ENCODE data around the gene RPL13A.
A peak's percentile ranks its signal among the peaks of the same experiment; 100 is the strongest.

The RPL13A gene

GRCh38 chr19:49486710-49487276 is 615 bp upstream of the RPL13A start:
- DNase-seq, result no peak

GRCh38 chr19:49488046-49488862 is 846 bp downstream of the RPL13A start:
- DNase-seq, result no peak

- DNase-seq, result no peak
Measured at GRCh38 chr19:49488863-49489537, 1.6 kb downstream of the RPL13A start.

GRCh38 chr19:49489601-49490167 is 2.3 kb downstream of the RPL13A start:
- peak; percentile 37 for DNase-seq

GRCh38 chr19:49490287-49491029 is 3.0 kb downstream of the RPL13A start:
- no peak for DNase-seq

GRCh38 chr19:49491030-49491803 is 3.8 kb downstream of the RPL13A start:
- no peak for DNase-seq

- no peak for DNase-seq
Measured at GRCh38 chr19:49491804-49492572, 4.6 kb downstream of the RPL13A start.

GRCh38 chr19:49492573-49493405 is 5.4 kb downstream of the RPL13A start:
- DNase-seq, result no peak

GRCh38 chr19:49496574-49497008 is 9.2 kb downstream of the RPL13A start:
- no peak for DNase-seq

GRCh38 chr19:49497047-49497788 is 9.8 kb downstream of the RPL13A start:
- DNase-seq, result peak; percentile 77

- DNase-seq, result no peak
Measured at GRCh38 chr19:49497789-49498103, 10.3 kb downstream of the RPL13A start.

- DNase-seq, result no peak
Measured at GRCh38 chr19:49498475-49498874, 11.1 kb downstream of the RPL13A start.

- no peak for DNase-seq
Measured at GRCh38 chr19:49499030-49499670, 11.7 kb downstream of the RPL13A start.

GRCh38 chr19:49502866-49503581 is 15.6 kb downstream of the RPL13A start:
- peak; percentile 41 for DNase-seq

GRCh38 chr19:49503582-49503962 is 16.2 kb downstream of the RPL13A start:
- DNase-seq, result no peak

GRCh38 chr19:49506575-49507105 is 19.2 kb downstream of the RPL13A start:
- DNase-seq, result peak; percentile 79

GRCh38 chr19:49507803-49508494 is 20.5 kb downstream of the RPL13A start:
- DNase-seq, result no peak

All from stimulated activated CD4-positive, alpha-beta T cell treated with anti-CD3 and anti-CD28 coated beads, Interleukin-1b, Interleukin-23, amount 100 ng/mL, for 48 hours (primary cell).